Skeletal muscle cell (primary cell): ENCODE measurements around the gene SAMHD1.
"Not testable (repeated sequence)": the region's sequence is repeated elsewhere in the genome, so short reads cannot be mapped to it uniquely, and the experiment has no call there.

Source experiments
- DNase-seq: peaks from one replicate; pipeline ENCODE4 v3.0.0-alpha.2; 2010; ENCODE audit warnings: low read depth
- H3K4me3 ChIP-seq: 2 replicates; pipeline ENCODE4 v1.5.1; 2011; ENCODE audit warnings: low read depth, mild to moderate bottlenecking, control low read depth, low read length, moderate library complexity

The SAMHD1 gene

DNA sequence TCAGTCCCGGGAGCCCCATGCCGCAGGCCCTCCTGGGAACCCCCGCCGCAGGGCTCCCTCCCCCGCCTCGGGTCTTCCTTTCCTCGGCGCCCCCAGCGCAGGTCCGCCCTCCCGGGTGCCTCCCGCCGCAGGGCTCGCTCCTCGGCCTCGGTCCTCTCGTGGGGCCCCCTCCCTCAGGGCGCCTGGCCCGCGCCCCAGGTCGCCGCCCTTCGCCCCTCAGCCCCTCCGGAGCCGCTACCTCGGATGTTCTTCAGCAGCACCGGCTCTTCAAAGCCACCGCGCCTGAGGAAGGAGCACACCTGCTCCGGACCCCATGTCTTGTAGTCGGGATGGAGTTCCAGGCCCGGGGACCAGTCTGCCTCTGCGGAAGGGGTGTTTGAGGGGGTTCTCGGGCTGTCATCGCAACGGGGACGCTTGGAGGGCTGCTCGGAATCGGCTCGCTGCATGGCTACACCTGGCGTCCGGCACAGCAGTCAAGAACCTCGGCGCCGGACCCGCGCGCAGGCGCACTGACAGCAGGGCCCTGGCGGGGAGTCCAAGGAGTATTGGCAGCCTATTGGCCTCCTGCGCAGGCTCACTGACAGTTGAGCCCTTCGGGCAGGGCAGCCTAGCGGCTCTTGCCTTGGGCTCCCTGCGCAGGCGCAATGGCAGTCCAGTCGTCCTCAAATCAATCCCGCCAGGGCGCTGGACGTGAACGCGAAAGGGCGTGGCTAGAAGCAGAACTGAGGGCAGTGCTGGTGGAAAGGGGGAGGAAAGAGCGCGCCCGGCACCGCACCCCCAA lies at the start of gene SAMHD1:
SAMHD1 (minus strand) TSS at position 511 of the 781 bp plus-strand sequence; CDS start at position 446, 65 bp downstream.
- peak; percentile 91 for DNase-seq
- peak within 1 kb of the TSS; percentile 97 for H3K4me3 ChIP-seq

DNA sequence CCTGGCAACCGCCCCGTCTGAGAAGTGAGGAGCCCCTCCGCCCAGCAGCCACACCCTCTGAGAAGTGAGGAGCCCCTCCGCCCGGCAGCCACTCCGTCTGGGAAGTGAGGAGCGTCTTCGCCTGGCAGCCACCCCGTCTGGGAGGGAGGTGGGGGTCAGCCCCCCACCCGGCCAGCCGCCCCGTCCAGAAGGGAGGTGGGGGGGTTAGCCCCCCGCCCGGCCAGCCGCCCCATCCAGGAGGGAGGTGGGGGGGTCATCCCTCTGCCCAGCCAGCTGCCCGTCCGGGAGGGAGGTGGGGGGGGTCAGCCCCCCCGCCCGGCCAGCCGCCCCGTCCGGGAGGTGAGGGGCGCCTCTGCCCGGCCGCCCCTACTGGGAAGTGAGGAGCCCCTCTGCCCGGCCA lies 48.7 kb upstream of the SAMHD1 start:
- not testable (repeated sequence) for DNase-seq, H3K4me3 ChIP-seq

DNA sequence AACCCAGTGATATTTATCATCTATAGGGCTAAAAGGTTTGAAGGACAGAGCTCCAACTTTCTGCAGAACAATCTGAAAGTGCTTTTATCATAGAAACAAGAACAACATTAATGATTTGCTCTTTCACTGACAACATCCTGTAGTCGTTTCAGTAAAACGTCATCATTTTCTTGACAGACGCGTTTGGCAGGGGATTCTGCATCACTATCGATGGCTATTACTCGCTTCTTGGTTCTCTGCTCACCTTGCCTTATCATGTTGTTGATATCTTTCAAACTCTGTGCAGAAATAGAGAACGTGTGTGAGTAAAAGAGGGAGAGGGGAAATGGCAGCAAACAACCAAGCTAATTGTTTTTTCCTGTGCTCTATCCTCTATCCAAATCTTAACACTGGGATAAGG lies 47.1 kb upstream of the SAMHD1 start:
- no peak overlapping the region for H3K4me3 ChIP-seq
- DNase-seq, result no peak

DNA sequence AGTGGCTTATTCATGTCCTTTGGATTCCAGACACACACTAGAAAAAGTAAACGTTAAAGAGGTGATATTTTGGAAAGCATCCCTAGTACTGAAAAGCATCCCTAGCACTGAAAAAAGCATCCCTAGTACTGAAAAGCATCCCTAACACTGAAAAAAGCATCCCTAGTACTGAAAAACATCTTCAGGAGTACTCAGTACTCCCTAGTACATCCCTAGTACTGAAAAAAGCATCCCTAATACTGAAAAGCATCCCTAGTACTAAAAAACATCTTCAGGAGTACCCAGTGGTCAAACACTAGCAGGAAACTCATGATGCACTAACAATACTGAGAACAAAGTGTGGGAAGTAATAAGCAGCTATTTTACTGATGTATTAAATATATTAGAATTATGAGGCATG lies 45.6 kb upstream of the SAMHD1 start:
- H3K4me3 ChIP-seq, result no peak overlapping the region
- DNase-seq, result no peak

DNA sequence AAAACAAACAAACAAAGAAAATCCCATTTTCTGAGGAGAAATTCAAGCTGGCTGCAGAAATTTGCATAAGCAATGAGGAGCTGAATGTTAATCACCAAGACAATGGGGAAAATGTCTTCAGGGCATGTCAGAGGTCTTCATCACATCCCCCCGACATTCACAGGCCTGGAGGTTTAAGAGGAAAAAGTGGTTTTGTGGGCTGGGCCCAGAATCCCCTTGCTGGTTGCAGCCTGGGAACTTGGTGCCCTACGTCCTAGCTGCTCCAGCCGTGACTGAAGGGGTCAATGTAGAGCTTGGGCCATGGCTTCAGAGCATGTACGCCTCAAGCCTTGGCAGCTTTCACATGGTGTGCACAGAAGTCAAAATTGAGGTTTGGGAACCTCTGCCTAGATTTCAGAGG lies 42.7 kb upstream of the SAMHD1 start:
- not testable (repeated sequence) for H3K4me3 ChIP-seq, DNase-seq

DNA sequence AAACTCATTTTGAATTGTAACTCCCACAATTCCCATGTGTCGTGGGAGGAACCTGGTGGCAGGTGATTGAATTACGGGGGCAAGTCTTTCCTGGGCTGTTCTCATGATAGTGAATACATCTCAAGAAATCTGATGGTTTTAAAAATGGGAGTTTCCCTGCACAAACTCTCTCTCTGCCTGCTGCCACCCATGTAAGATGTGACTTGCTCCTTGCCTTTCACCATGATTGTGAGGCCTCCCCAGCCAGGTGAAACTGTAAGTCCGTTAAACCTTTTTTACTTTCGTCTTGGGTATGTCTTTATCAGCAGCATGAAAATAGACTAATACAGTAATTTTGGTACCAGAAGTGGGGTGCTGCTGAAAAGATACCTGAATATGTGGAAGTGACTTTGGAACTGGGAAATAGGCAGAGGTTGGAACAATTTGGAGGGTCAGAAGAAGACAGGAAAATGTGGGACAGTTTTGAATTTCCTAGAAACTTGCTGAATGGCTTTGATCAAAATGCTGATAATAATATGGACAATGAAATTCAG lies 41.4 kb upstream of the SAMHD1 start:
- no peak overlapping the region for H3K4me3 ChIP-seq
- DNase-seq, result no peak

DNA sequence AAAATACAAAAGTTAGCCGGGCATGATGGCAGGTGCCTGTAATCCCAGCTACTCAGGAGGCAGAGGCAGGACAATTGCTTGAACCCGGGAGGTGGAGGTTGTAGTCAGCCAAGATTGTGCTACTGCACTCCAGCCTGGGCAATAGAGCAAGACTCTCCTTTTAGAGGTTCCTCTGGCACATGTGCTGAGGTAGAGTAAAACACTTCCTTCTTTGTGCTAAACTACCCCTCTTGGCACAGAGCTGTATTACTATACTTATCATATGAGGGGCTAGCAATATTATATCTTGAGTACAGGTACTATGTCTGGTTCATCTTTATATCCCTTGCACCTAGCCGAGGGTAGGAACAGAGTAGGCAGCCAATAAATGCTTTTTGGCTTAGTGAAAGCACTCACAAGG lies 40.2 kb upstream of the SAMHD1 start:
- DNase-seq, result no peak
- H3K4me3 ChIP-seq, result no peak overlapping the region

DNA sequence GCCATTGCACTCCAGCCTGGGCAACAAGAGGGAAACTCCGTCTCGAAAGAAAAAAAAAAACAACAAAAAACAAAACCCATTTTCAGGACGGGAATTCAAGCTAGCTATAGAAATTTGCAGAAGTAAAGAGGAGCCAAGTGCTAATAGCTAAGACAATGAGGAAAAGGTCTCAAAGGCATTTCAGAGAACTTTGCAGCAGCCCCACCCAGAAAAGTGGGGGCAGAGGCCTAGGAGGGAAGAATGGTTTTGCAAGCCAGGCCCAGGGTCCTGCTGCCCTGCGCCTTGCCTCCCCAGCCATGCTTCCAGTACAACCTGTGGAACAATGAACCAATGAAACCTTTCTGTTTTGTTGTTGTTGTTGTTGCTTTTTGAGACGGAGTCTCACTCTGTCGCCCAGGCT lies 38.3 kb upstream of the SAMHD1 start:
- no peak overlapping the region for H3K4me3 ChIP-seq
- DNase-seq, result no peak

DNA sequence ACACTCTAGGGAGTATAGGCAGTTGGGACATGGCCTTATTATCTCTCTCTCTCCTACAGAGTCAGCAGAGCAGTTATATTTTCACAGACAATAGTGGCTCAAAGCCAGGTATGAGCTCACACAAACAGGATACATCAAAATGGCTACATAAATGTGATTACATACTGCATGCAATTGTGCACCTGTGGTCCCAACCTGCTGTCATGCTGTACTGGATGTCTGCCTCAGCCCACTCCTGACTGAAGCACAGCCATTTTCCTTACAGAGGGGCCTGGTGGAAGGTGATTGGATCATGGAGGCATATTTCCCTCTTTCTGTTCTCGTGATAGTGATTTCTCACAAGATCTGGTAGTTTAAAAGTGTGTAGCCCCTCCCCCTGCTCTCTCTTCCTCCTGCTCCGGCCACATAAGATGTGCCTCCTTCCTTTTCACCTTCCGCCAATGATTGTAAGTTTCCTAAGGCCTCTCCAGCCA lies 37.0 kb upstream of the SAMHD1 start:
- H3K4me3 ChIP-seq, result no peak overlapping the region
- no peak for DNase-seq

DNA sequence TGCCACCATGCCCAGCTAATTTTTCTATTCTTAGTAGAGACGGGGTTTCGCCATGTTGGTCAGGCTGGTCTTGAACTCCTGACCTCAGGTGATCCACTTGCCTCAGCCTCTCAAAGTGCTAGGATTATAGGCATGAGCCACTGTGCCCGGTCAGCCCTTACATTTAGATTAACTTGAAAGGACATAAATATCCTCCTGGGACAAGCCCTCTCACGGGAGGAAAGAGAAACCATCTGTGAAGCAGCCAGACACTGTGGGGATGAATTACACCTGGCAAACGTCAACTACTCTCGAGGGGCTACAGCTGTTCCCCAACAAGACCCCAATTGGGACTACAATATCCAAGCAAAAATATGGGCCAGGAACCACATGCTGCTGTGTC lies 32.7 kb upstream of the SAMHD1 start:
- DNase-seq, result no peak
- H3K4me3 ChIP-seq, result no peak overlapping the region

DNA sequence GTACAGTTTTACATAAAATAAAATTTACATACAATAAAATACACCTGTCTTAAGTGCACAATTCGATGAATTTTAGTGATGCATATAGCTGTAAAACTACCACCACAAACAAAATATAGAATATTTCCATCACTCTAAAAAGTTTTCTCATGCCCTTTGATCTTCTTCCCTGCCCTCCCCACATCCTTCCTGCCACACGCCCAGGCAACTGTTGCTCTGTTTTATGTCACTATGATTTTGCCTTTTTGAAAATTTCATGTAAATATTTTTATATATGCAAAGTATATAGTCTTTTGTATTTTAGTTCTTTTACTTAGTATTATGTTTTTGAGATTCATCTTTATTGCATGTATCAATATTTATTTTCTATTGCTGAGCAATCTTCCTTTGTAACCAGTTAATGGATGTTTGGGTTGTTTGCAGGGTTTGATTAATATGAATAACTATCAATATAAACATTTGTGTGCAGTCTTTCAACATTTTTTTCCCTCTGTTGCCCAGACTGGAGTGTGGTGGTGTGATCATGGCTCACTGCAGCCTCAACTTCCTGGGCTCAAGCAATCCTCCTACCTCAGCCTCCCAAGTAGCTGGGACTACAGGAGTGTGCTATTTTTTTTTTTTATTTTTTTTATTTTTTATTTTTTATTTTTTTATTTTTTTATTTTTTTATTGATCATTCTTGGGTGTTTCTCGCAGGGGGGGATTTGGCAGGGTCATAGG lies 23.8 kb upstream of the SAMHD1 start:
- H3K4me3 ChIP-seq, result no peak overlapping the region
- no peak for DNase-seq

DNA sequence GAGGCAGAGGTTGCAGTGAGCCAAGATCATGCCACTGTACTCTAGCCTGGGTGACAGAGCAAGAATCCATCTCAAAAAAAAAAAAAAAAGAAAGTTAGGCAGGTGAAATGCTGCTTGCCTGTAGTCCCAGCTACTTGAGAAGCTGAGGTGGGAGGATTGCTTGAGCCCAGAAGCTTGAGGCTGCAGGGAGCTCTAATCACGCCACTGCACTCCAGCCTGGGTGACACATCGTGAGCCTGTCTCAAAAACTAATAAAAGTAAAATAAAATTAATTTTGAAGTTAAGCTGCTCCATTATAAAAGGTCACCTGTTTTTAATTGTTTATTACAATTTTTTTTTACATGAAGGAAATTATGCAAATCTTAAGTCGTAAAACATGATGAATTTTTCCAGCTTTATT lies 23.2 kb upstream of the SAMHD1 start:
- no peak for DNase-seq
- no peak overlapping the region for H3K4me3 ChIP-seq

DNA sequence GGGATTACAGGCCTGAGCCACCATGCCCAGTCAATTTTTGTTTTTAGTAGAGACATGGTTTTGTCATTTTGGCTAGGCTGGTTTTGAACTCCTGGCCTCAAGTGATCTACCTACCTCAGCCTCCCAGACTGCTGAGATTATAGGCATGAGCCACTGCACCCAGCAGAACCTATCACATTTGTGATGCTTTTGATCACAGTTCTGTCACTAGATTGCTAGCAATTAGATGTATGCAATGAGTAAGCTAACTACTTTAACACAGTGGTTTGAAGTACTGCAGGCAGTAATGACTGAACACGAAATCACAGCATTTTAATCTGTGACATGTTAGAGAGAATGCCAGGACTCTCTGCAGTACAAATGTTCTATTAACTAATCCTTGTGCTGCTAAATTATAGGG lies 19.6 kb upstream of the SAMHD1 start:
- no peak overlapping the region for H3K4me3 ChIP-seq
- no peak for DNase-seq

DNA sequence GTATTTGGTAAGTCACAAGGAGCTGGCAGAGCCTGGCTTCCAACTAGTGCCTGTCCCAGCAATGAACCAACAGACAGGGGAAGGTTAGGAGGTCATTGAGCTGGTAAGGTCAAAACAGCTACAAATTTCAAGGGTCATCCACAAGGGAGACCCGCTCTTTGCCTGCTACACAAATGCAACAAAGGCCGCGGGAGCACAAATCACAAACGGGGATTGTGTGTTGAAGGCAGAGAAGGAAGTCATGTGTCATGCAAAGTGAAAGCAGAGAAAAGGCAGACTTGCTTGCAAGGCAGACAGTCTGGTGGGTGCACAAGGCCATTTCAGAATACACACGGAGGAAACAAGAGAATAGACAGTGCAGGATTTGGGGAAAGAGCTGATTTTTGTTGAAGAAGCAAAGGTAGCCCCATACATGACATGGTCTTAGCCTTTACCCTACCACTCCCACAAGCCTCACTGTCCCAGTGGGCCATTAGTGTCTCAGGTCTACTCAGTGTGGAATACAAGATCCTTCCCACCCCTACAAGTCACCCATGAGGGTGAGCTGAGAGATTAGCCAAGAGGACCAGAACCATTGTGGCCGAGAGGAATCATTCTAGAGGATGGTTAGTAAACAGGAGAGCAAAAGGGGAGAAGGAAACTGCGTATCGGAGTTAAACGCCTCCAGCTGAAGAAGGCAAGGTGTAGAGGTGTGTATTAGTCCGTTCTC lies 18.1 kb upstream of the SAMHD1 start:
- no peak overlapping the region for H3K4me3 ChIP-seq
- DNase-seq, result no peak

DNA sequence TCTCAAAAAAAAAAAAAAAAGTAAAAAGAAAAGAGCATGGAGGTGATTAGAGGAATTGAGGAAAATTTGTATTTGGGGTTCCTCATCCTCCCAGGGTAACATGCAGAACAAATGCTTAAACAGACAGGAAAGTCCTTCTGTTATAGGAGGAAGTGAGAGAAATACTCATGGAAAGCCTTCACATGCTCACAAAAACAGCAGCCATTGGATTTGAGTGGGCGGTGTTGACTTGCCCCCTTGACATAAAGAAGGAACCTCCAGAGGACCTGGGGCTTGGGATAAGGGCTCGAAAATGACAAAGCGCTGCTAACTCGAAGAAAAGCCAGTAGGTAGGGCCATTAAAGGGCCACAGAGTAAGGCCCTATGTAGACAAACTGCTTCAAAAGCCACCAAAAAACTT lies 17.5 kb upstream of the SAMHD1 start:
- DNase-seq, result no peak
- no peak overlapping the region for H3K4me3 ChIP-seq

DNA sequence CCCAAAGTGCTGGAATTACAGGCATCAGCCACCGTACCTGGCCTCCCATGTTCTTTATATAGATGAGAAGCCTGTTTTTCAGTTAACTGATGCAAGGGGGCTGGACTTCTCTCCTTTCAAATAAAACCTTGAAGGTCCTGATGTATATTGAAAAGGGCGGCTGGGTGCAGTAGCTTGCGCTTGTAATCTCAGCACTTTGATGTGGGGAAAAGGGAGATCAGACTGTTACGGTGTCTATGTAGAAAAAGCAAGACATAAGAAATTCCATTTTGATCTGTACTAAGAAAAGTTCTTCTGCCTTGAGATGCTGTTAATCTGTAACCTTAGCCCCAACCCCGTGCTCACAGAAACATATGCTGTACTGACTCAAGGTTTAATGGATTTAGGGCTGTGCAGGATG lies 16.1 kb upstream of the SAMHD1 start:
- no peak overlapping the region for H3K4me3 ChIP-seq

DNA sequence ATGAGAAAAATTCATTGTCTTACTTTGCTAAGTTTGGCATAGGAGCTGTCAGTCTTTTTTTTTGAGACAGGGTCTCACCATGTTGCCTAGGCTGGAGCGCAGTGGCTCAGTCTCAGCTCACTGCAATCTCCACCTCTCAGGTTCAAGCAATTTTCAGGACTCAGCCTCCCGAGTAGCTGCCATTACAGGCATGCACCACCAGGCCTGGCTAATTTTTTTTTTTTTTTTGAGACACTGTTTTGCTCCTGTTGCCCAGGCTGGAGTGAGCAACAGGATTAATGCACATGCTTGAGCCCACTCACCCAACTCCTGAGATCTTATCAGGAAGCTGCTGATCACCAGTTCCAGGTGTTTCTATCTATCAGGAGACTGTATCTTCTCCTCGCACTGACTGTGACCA lies 15.5 kb upstream of the SAMHD1 start:
- not testable (repeated sequence) for H3K4me3 ChIP-seq, DNase-seq

More for the DNA sequence above, 16.1 kb upstream of the SAMHD1 start:
- no peak for DNase-seq

DNA sequence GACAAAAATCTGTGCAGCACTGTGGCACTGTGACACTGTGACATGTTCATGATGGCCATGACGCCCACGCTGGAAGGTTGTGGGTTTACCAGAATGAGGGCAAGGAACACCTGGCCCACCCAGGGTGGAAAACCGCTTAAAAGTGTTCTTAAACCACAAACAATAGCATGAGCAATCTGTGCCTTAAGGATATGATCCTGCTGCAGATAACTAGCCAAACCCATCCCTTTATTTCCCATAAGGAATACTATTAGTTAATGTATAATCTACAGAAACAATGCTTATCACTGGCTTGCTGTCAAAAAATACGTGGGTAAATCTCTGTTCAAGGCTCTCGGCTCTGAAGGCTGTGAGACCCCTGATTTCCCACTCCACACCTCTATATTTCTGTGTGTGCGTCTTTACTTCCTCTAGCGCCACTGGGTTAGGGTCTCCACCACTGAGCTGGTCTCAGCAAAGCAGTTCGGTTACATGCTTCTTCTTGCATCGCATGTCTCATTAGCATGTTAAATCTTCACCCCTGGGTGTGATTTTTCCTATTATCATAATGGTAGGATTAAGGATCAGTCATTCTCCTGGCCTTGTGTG lies 10.9 kb upstream of the SAMHD1 start:
- DNase-seq, H3K4me3 ChIP-seq: not testable (repeated sequence)

DNA sequence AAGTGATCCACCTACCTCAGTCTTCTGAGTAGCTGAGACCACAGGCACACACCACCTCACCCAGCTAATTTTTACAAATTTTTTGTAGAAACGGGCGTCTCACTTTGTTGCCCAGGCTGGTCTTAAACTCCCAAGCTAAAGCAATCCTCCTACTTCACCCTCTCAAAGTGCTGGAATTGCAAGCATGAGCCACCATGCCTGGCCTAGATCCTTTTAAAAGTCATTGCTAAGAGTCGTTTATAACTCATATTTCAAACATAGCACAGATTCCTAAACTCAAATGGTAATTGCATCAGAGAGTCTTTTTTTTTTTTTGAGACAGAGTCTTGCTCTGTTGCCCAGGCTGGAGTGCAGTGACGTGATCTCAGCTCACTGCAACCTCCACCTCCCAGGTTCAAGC lies 7.7 kb upstream of the SAMHD1 start:
- no peak for DNase-seq
- no peak overlapping the region for H3K4me3 ChIP-seq
